Neural crest cell (in vitro differentiated cells): Measurements from ENCODE around the gene GFRA1. TPM values are rescaled to one million over a fixed set of nuclear protein-coding genes. Genes with fewer than 3 reads are reported as not detected.

Experiments used
- DNase-seq: peaks from one replicate; pipeline ENCODE4 v3.0.0; 2021; ENCODE audit warnings: low read depth, mixed read lengths, low spot score
- H3K27ac Mint-ChIP-seq: one replicate; pipeline ENCODE4 v1.8.0; 2021; ENCODE audit warnings: mild to moderate bottlenecking, mixed read lengths; ENCODE audit not compliant: unreplicated experiment
- H3K27me3 Mint-ChIP-seq: 2 replicates; pipeline ENCODE4 v1.8.0; 2021; ENCODE audit warnings: low read depth, mild to moderate bottlenecking, mixed read lengths
- H3K36me3 Mint-ChIP-seq: 2 replicates; pipeline ENCODE4 v1.8.0; 2021; ENCODE audit warnings: low read depth, mild to moderate bottlenecking, mixed read lengths
- H3K4me1 Mint-ChIP-seq: 2 replicates; pipeline ENCODE4 v1.8.0; 2021; ENCODE audit warnings: mixed read lengths
- H3K4me3 Mint-ChIP-seq: one replicate; pipeline ENCODE4 v1.8.0; 2021; ENCODE audit warnings: mild to moderate bottlenecking, mixed read lengths
- H3K9me3 Mint-ChIP-seq: 2 replicates; pipeline ENCODE4 v1.8.0; 2021; ENCODE audit warnings: mixed read lengths
- CTCF ChIP-seq: fragments of 200-600 bp; sonication (generic); conservative IDR thresholded peaks from 2 replicates; pipeline ENCODE4 v1.5.0; 2021; ENCODE audit warnings: antibody characterized with exemption, mild to moderate bottlenecking
- total RNA-seq: library from RNA; stranded (reverse); gene quantifications from 2 replicates; pipeline ENCODE4 v1.2.1, GENCODE V29; 2021

Gene GFRA1
- total RNA-seq, 1 donor from 2014 or later: 72.4 TPM

- no peak overlapping the region for H3K27ac Mint-ChIP-seq
- H3K27me3 Mint-ChIP-seq: no peaks in the 10 kb centered on the region
- no peak for TF ChIP-seq CTCF
- no peak for DNase-seq
- H3K4me3 Mint-ChIP-seq: no peak overlapping the region
- no peaks in the 10 kb centered on the region for H3K9me3 Mint-ChIP-seq
- H3K36me3 Mint-ChIP-seq: peaks cover 4% of the 10 kb centered on the region
- peaks cover 44% of the 10 kb centered on the region for H3K4me1 Mint-ChIP-seq
Measured at GRCh38 chr10:116094356-116094755, 178.7 kb downstream of the GFRA1 start.

GRCh38 chr10:116093031-116093430, 180.0 kb downstream of the GFRA1 start:
- no peak overlapping the region for H3K4me3 Mint-ChIP-seq
- no peaks in the 10 kb centered on the region for H3K27me3 Mint-ChIP-seq
- no peak for TF ChIP-seq CTCF
- DNase-seq: no peak
- H3K27ac Mint-ChIP-seq: no peak overlapping the region
- peaks cover 10% of the 10 kb centered on the region for H3K36me3 Mint-ChIP-seq
- H3K4me1 Mint-ChIP-seq: peaks cover 34% of the 10 kb centered on the region
- H3K9me3 Mint-ChIP-seq: no peaks in the 10 kb centered on the region

- TF ChIP-seq CTCF: no peak
- DNase-seq: no peak
- Mint-ChIP-seq H3K27ac (no peak overlapping the region), H3K4me1 (peaks cover 8% of the 10 kb centered on the region), H3K36me3 (peaks cover 17% of the 10 kb centered on the region), H3K9me3 (no peaks in the 10 kb centered on the region), H3K27me3 (no peaks in the 10 kb centered on the region), H3K4me3 (no peak overlapping the region)
Measured at GRCh38 chr10:116088985-116089384, 184.0 kb downstream of the GFRA1 start.

- Mint-ChIP-seq H3K36me3 (peaks cover 15% of the 10 kb centered on the region), H3K27me3 (no peaks in the 10 kb centered on the region), H3K9me3 (no peaks in the 10 kb centered on the region), H3K4me3 (no peak overlapping the region), H3K4me1 (peaks cover 4% of the 10 kb centered on the region), H3K27ac (no peak overlapping the region)
- no peak for DNase-seq
- TF ChIP-seq CTCF: no peak
Measured at GRCh38 chr10:116085323-116085722, 187.7 kb downstream of the GFRA1 start.

- TF ChIP-seq CTCF: no peak
- H3K36me3 Mint-ChIP-seq: peaks cover 13% of the 10 kb centered on the region
- H3K27me3 Mint-ChIP-seq: no peaks in the 10 kb centered on the region
- no peaks in the 10 kb centered on the region for H3K9me3 Mint-ChIP-seq
- no peak overlapping the region for H3K4me3 Mint-ChIP-seq
- DNase-seq: no peak
- H3K27ac Mint-ChIP-seq: no peak overlapping the region
- H3K4me1 Mint-ChIP-seq: peaks cover 2% of the 10 kb centered on the region
Measured at GRCh38 chr10:116084161-116084560, 188.8 kb downstream of the GFRA1 start.
